ENCODE measurements around the gene SUZ12. TPM values are rescaled to one million over a fixed set of nuclear protein-coding genes. Genes with fewer than 3 reads are reported as not detected.
"Not testable (repeated sequence)": the region's sequence is repeated elsewhere in the genome, so short reads cannot be mapped to it uniquely, and the experiment has no call there.

Gene SUZ12
- 6.5 and 11.8 TPM in 2 replicates for total RNA-seq
- 16.7 and 22.6 TPM in 2 replicates for polyA plus RNA-seq

DNA sequence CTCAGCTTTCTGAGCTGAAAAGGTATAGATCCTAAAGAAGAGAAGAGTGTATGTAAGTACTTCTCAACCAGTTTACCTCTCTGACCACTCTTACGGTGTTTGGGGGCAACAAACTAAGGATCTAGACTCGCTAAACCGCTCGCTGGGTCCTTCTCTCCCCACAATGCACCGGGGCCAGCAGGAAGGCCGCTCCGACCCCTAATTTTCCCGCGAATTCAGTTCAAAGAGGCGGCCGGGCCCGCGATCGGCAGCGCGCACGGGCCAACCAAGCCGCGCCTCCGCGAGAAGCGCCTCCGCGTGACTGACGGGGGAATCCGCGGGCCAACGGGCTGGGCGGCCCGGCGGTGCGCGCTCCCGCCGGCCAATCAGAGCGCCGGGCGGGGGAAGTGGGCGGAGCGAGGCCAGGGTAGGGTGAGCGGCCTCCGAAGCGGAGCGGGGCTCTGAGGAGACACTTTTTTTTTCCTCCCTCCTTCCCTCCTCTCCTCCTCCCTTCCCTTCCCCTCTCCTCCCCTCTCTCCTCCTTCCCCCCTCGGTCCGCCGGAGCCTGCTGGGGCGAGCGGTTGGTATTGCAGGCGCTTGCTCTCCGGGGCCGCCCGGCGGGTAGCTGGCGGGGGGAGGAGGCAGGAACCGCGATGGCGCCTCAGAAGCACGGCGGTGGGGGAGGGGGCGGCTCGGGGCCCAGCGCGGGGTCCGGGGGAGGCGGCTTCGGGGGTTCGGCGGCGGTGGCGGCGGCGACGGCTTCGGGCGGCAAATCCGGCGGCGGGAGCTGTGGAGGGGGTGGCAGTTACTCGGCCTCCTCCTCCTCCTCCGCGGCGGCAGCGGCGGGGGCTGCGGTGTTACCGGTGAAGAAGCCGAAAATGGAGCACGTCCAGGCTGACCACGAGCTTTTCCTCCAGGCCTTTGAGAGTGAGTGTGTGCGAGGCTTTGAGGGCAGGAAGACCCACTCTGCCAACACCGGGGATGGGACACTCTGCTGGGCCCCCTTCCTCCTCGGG lies at the start of gene SUZ12:
Gene SUZ12 (plus strand): TSS at position 393 of the 995 bp plus-strand sequence. CDS start 240 bp downstream, at position 633.
- DNase-seq (ENCODE audit: low read depth in 1 of 2, low spot score in 1 of 2), result peak; percentile 88 to 94
- H3K36me3 ChIP-seq; H3K27me3 ChIP-seq; H3K9me3 ChIP-seq (ENCODE audit: low read depth); H3K4me1 ChIP-seq (ENCODE audit: low read depth): not testable (repeated sequence)
- peak within 1 kb of the TSS; percentile 91 for H3K4me3 ChIP-seq
- H3K27ac ChIP-seq, result peak within 1 kb of the TSS; percentile 93

DNA sequence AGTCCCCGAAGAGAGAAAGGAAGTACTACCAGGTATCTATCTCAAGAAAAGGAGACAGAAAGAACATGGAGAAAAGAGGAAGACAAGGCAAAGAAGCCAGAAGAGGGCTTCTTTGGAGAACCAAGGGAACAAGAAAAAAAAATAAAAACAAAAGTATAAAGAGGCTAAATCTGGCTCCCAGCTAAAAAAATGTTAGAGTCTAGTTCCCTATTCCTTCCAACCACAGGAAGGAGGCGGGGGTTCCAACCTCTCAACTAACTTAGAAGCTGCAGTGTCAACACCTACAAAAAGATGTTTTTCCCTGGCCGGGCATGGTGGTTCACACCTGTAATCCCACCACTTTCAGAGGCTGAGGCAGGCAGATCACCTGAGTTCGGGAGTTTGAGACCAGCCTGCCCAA lies 48.7 kb upstream of the SUZ12 start:
- TF ChIP-seq, protein P1, sequence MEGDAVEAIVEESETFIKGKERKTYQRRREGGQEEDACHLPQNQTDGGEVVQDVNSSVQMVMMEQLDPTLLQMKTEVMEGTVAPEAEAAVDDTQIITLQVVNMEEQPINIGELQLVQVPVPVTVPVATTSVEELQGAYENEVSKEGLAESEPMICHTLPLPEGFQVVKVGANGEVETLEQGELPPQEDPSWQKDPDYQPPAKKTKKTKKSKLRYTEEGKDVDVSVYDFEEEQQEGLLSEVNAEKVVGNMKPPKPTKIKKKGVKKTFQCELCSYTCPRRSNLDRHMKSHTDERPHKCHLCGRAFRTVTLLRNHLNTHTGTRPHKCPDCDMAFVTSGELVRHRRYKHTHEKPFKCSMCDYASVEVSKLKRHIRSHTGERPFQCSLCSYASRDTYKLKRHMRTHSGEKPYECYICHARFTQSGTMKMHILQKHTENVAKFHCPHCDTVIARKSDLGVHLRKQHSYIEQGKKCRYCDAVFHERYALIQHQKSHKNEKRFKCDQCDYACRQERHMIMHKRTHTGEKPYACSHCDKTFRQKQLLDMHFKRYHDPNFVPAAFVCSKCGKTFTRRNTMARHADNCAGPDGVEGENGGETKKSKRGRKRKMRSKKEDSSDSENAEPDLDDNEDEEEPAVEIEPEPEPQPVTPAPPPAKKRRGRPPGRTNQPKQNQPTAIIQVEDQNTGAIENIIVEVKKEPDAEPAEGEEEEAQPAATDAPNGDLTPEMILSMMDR (IDR thresholded peaks at IDR 0.05; ENCODE audit: low read depth, low read length), result no peak
- no peak overlapping the region for H3K27ac ChIP-seq
- no peak overlapping the region for H3K4me3 ChIP-seq
- no peaks in the 10 kb centered on the region for H3K4me1 ChIP-seq (ENCODE audit: low read depth)
- H3K27me3 ChIP-seq, result no peaks in the 10 kb centered on the region
- H3K9me3 ChIP-seq (ENCODE audit: low read depth), result no peaks in the 10 kb centered on the region
- DNase-seq (ENCODE audit: low read depth in 1 of 2, low spot score in 1 of 2), result no peak
- peaks cover 64% of the 10 kb centered on the region for H3K36me3 ChIP-seq

- Histone ChIP-seq H3K27me3 (no peaks in the 10 kb centered on the region), H3K9me3 (ENCODE audit: low read depth) (no peaks in the 10 kb centered on the region), H3K36me3 (peaks cover 16% of the 10 kb centered on the region), H3K4me1 (ENCODE audit: low read depth) (peaks cover 5% of the 10 kb centered on the region), H3K27ac (peak overlapping the region; percentile 75), H3K4me3 (peak overlapping the region; percentile 86)
- TF ChIP-seq, protein P1 (IDR thresholded peaks at IDR 0.05; ENCODE audit: low read depth, low read length), result no peak
- peak; percentile 17 to 33 for DNase-seq (ENCODE audit: low read depth in 1 of 2, low spot score in 1 of 2)
Measured at GRCh38 chr17:31900877-31901276, 35.9 kb upstream of the SUZ12 start.

- H3K27me3 ChIP-seq, result no peaks in the 10 kb centered on the region
- no peak overlapping the region for H3K27ac ChIP-seq
- TF ChIP-seq, protein P1 (IDR thresholded peaks at IDR 0.05; ENCODE audit: low read depth, low read length), result no peak
- peaks cover 11% of the 10 kb centered on the region for H3K36me3 ChIP-seq
- no peak for DNase-seq (ENCODE audit: low read depth in 1 of 2, low spot score in 1 of 2)
- no peak overlapping the region for H3K4me3 ChIP-seq
- H3K9me3 ChIP-seq (ENCODE audit: low read depth), result no peaks in the 10 kb centered on the region
- H3K4me1 ChIP-seq (ENCODE audit: low read depth), result peaks cover 5% of the 10 kb centered on the region
Measured at GRCh38 chr17:31902693-31903092, 34.1 kb upstream of the SUZ12 start.

DNA sequence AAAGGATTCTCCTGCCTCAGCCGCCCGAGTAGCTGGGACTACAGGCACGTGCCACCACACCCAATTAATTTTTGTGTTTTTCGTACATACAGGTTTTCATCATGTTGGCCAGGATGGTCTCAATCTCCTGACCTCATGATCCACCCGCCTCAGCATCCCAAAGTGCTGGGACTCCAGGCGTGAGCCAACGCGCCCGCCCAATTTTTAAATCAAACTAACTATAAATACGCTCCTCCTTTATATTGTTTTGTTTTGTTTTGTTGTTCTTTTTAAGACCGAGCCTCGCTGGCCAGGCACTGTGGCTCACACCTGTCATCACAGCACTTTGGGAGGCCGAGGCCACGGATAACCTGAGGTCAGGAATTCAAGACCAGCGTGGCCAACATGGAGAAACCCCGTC lies 33.4 kb upstream of the SUZ12 start:
- TF ChIP-seq, protein P1 (IDR thresholded peaks at IDR 0.05; ENCODE audit: low read depth, low read length), result no peak
- Histone ChIP-seq H3K9me3 (ENCODE audit: low read depth) (no peaks in the 10 kb centered on the region), H3K27me3 (no peaks in the 10 kb centered on the region), H3K27ac (no peak overlapping the region), H3K4me3 (no peak overlapping the region), H3K36me3 (peaks cover 6% of the 10 kb centered on the region), H3K4me1 (ENCODE audit: low read depth) (peaks cover 5% of the 10 kb centered on the region)
- no peak for DNase-seq (ENCODE audit: low read depth in 1 of 2, low spot score in 1 of 2)
